Activated gamma-delta T cell treated with anti-CD3 and anti-CD28 coated beads, Interleukin-2, amount 50 U/mL, for 16 hours (primary cell): ENCODE measurements around the gene C17orf78.
"Not testable (repeated sequence)": the region's sequence is repeated elsewhere in the genome, so short reads cannot be mapped to it uniquely, and the experiment has no call there.

Experiments
- DNase-seq: peaks from one replicate; pipeline ENCODE4 v3.0.0-alpha.2; 2020; ENCODE audit warnings: low read depth

Gene C17orf78

DNA sequence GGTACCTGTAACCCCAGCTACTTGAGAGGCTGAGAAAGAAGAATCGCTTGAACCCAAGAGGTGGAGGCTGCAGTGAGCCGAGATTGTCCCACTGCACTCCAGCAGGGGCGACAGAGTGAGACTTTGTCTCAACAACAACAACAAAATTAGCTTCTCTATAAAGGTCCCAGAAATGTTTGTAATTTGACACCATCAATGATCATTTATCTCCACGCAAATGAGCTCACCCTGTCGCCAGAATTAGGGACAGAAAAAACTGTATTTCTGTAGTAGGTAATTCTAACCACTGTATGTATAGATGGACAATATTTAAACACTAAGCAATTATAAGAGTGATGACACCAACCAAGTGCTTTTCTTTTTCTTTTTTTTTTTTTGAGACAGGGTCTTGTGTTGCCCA is 10.7 kb downstream of the C17orf78 start:
- DNase-seq: no peak

DNA sequence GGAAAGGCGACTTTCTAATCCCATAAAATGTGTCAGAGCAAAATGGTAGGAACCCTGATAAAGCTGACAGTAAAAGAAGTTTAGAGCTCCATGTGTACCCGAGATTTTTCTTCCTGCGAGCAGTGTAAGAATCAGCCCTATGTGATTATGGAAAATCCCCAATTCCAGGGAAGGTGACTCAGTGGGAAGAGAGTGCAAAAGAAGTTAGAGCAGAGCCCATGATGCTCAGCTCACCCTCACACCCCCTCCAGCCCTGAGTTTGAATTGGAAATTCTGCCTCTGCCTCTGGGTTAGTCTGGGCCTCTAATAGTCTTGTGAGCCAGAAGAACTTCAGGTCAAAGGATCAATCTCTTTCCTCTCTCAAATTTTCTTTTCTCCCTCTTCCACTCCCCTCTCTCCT is 12.5 kb downstream of the C17orf78 start:
- no peak for DNase-seq

DNA sequence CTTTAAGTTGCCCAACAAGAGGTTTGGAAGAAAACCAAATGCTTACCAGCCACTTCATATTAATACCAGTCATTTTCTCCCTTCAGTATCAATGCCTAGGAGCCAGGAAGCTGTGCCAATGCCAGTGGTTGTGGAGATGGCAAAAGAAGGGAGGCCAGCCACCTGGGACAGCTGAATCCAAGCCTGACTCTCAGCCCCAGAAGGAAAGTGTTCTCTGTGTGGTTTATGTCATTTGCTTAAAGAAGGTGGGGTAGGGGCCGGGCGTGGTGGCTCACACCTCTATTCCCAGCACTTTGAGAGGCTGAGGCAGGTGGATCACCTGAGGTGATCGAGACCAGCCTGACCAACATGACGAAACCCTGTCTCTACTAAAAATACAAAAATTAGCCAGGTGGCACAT is 13.4 kb downstream of the C17orf78 start:
- no peak for DNase-seq

DNA sequence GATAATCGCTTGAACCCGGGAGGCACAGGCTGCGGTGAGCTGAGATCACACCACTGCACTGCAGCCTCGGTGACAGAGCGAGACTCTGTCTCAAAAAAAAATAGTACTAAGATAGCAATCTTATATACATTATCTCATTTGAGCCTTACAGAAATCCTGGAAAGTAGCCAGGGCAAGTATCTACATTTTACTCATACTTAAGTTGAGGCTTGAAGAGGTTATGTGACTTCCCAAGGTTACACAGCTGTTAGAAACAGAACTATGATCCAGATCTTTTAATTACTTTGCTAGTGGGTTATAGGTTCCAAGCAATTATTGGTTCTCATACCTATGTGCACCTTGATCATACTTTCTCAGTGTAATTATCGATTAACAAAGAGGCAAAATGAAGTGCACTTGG is 15.4 kb downstream of the C17orf78 start:
- no peak for DNase-seq

DNA sequence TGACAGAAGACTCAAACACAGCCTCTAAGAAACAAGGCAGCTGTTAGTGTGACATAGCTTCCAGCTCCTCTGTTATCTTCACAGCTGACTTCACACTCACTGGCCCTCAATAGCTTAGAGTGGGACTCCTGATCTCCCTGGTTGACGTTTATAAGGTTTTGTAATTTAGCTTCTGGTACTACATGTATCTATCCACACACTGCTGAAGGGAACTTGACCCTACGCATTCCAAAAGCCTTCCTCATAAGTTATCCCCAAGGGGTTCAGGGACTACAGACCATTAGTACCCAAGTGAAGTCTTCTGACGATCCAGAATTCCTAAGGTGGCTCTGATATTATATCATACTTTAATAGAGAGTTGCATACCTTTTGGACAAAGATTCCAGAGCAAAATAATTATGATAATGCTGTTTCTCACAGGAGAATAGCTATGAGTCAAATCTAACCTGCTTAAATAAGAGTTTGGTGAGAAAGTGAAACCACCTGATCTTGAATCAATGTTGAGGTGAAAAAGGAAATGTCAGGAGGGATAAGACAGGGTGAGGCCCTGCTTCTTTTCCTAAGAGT is 16.3 kb downstream of the C17orf78 start:
- no peak for DNase-seq

DNA sequence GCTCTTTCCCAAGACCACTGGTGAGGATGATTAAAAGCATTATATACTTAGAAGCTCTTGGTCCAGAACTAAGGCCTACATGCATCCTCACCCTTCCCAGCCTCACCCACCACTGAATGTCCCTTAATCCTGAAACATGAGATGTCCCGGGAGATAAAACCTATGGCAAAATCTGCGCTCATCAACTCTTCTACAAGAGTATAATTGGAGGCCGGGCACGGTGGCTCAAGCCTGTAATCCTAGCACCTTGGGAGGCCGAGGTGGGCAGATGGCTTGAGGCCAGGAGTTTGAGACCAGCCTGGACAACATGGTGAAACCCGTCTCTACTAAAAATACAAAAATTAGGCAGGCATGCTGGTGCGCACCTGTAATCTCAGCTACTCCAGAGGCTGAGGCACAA is 17.6 kb downstream of the C17orf78 start:
- DNase-seq: no peak

DNA sequence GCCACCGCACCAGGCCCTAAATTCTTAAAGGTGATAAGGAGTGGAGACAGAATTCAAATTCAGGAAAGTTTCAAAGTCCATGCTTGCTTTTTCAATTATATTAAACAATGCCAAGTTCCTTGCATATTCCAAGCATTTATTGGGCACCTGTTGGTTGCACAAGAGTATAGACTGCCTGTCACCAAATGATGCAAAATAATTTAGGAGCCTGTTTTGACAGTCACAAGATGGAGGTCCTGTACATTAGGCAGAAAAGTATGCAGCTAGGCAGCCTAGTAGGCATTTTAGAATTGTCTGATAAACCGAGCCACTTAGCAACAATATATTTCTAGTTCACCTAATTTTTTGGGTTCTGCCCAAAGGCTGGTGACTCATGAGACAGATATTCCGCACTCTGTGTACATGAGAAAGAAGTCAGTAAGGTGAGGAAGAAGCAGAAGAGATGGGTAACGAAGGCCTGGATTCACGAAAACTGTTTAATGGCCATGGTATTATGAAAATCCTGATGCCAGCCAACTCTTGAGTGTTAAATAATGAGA is 23.5 kb downstream of the C17orf78 start:
- no peak for DNase-seq

DNA sequence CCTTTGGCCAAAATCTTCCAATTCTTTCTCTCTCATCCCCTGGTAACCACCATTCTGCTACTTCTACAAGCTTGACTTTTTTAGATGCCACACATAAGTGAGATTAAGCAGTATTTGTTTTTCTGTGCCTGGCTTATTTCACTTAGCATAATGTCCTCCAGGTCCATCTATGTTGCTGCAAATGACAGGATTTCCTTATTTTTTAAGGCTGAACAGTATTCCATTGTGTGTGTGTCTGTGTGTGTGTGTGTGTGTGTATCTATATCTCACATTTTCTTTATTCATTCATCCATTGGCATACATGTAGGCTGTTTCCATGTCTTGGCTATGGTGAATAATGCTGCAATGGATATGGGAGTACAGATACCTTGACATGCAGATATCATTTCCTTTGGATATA is 24.7 kb downstream of the C17orf78 start:
- no peak for DNase-seq

DNA sequence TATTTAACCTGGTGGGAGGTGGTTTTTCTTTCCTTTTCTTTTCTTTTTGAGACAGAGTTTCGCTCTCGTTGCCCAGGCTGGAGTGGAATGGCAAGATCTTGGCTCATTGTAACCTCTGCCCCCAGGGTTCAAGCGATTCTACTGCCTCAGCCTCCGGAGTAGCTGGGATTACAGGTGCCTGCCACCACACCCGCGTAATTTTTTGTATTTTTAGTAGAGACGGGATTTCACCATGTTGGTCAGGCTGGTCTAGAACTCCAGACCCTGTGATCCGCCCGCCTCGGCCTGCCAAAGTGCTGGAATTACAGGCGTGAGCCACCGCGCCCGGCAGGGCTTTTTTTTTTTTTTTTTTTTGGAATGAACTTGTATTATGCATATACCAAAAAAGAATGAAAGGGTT is 29.7 kb downstream of the C17orf78 start:
- not testable (repeated sequence) for DNase-seq

- DNase-seq: no peak
Measured at GRCh38 chr17:37405955-37406634, 30.3 kb downstream of the C17orf78 start.

DNA sequence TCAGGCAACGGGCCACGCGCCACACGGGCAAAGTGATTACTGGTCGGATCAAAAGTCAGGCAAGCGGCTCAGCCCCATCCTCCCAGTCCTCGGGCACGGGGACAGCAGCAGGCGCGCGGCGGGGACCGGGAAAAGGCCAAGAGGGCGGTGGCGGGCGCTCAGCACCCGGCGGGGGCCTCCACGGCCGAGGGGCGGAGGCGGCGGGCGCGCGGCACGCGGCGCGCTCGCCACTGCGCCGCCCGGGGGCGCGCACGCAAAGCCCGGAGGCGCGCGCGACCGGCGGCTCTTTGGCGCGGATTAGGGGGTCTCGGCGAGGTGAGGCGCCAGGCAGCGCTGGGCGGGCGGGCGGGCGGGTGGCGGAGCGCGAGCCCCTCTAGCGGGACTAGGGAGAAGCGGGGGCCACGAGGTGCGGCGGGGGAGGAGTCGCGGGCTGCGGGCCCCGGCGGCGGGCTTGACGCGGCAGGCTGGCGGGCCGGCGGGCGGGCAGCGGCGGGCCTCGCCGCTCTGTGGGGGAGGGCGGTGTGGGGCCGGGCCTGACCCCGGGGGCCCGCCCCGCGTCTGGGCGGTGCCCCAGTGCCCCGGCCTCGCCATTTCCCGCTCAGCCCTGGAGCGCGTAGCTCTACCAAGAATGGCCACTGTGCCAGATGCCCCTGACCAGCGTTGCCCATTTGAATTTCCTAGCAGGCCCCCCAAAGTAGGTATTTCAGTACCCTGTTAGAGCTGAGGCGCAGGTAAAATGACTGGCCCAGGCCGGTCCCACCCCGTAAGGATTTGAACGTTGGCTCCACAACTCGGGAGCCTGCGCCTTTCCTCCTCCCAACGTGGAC is 31.1 kb downstream of the C17orf78 start, which contains the start of the genes ACACA and TADA2A:
Gene ACACA (minus strand): TSS at position 202 of the 827 bp plus-strand sequence. CDS start 537 bp downstream, outside the sequence.
Gene TADA2A (plus strand): TSS at position 252 of the 827 bp plus-strand sequence. CDS start 4,480 bp downstream, outside the sequence.
- DNase-seq: peak; percentile 65

GRCh38 chr17:37408145-37408479 is 32.3 kb downstream of the C17orf78 start:
- not testable (repeated sequence) for DNase-seq

GRCh38 chr17:37410357-37410756 is 34.6 kb downstream of the C17orf78 start:
- DNase-seq: no peak

DNA sequence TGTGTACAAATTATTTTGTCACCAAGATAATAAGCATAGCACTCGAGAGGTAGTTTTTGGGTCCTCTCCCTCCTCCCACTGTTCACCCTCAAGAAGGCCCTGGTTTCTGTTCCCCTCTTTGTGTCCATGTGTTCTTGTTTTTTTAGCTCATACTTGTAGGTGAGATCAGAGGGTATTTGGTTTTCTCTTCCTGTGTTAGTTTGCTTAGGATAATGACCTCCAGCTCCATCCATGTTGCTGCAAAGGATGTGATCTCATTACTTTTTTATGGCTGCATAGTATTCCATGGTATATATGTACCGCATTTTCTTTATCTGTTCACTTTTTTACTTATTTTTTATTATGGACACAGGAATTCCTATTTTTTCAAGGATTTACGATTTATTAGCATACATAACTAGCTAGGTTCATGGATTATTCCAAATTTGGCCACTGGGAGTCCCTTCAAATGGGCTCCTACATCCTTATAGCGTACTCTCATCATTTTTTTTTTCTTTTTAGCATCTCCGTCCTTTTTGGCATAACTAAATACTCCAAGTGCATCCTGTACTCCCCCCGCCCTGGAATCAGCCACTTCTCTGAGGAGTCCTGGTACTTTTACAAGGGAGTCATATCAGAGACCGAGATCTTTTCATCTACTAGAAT is 38.2 kb downstream of the C17orf78 start:
- DNase-seq: no peak

- DNase-seq: no peak
Measured at GRCh38 chr17:37417852-37418251, 42.1 kb downstream of the C17orf78 start.

- no peak for DNase-seq
Measured at GRCh38 chr17:37422971-37423625, 47.3 kb downstream of the C17orf78 start.

DNA sequence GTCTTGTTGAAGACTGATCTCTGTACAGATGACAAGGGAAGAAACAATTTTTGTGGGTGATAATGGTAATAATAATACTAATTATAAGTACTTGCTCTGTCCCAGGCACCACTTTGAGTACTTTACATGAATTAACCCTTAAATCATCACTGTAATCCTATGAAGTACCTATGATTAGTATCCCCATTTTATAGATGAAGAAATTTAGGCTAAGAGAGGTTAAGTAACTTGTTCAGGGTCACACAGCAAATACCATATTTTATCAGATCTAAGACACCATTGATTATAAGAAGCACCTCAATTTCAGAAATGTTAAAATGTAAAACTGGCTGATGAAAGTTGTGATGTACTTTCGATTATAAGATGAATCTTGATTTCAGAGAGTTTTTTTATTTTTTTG is 49.5 kb downstream of the C17orf78 start:
- DNase-seq: no peak

DNA sequence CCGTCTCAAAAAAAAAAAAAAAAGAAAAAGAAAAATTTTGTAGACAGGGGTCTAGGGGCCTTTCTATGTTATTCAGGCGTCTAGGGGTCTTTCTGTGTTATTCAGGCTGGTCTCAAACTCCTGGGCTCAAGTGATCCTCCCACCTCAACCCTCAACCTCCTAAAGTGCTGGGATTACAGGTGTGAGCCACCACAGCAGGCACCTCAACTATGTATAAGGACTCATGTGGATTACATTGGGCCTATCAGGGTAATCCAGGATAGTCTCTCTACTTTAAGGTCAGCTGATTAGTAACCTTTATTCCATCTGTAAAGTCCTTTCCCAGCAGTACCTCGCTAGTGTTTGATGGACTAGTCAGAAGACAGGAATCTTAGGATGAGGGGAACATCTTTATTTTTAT is 53.3 kb downstream of the C17orf78 start:
- DNase-seq: no peak

DNA sequence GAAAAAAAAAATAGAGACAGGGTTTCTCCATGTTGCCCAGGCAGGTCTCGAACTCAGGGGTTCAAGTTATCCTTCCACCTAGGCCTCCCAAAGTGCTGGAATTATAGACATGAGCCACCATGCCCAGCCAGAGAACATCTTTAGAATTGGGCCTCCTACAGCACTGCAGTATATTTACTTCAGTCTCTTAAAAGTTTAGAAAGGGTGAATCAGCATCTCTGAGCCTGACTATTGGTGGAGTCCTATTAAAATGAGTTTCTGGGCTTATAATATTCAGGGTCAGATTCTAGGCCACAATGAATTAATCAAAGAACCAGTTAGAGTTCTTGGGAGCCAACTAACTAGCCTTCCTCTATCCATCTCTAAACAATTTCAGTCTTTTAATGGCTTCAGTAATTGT is 53.7 kb downstream of the C17orf78 start:
- no peak for DNase-seq

GRCh38 chr17:37430051-37430627 is 54.4 kb downstream of the C17orf78 start:
- no peak for DNase-seq

DNA sequence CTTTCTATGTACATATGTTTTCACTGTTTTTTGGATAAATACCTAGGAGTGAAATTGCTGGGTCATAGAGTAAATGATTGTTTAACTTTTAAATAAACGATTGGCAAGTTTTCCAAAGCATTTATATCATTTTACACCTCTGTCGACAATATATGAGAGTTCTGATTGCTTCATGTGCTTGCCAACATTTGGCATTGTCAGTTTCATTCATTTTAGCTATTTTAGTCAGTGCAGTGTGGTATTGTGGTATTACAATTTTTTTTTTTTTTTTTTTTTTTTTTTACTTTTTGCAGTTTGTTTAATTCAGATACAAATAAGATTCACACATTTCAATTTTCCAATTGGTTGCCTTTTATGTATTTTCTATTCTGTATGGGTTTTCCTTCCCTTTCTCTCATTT is 56.9 kb downstream of the C17orf78 start:
- DNase-seq: no peak
